SIG-M5 treated with dmso at 0.1 percent for 504 hours (cell line): ENCODE results near the gene ENTR1.

Experiments used
- DNase-seq: peaks from one replicate; lab custom pipeline; 2025; ENCODE audit not compliant: unreplicated experiment; lab: John Stamatoyannopoulos, UW

ENTR1 gene

GRCh38 chr9:136399176-136400037 is 11.0 kb downstream of the ENTR1 start:
- no peak for DNase-seq

DNA sequence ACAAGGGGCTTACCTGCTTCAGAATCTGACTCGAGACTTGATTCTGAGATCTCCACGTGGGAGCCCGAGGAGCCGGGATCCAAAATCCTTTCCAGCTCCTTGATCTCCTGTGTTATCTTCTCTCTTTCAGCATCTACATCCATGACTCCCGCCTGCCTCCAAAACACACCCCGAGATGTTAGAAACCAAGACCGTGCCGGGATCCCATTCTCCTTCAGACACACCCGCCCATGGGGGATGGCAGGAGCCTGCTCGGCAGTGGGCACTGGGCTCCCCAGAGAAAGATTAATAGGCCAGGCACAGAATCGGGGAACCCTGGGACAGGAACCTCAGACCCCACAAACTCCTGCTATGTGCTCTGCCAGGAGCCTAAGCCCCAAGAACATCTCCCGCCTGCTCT is 12.1 kb downstream of the ENTR1 start:
- DNase-seq: no peak

DNA sequence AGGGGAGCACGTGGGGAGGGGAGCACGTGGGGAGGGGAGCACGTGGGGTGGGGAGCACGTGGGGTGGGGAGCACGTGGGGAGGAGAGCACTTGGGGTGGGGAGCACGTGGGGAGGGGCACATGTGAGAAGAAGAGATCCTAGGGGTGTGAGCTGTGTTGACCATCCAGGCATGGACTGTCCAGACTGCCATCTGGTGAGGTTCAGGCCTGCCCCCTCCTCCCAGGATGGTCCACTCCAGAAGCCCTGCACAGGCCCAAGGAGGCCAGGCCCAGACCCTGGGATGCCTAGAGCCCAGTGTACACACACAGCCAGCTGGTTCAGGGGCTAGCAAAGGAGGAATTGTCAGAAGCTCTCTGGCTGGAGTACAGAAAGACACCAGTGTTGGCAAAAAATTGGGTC is 12.8 kb downstream of the ENTR1 start:
- no peak for DNase-seq

- no peak for DNase-seq
These were observed 14.2 kb downstream of the ENTR1 start for GRCh38 chr9:136396219-136396515.

- DNase-seq: no peak
These were observed 14.8 kb downstream of the ENTR1 start for GRCh38 chr9:136395345-136396218.

- no peak for DNase-seq
These were observed 15.4 kb downstream of the ENTR1 start for GRCh38 chr9:136395020-136395340.

GRCh38 chr9:136394312-136395019 is 15.9 kb downstream of the ENTR1 start:
- no peak for DNase-seq

DNA sequence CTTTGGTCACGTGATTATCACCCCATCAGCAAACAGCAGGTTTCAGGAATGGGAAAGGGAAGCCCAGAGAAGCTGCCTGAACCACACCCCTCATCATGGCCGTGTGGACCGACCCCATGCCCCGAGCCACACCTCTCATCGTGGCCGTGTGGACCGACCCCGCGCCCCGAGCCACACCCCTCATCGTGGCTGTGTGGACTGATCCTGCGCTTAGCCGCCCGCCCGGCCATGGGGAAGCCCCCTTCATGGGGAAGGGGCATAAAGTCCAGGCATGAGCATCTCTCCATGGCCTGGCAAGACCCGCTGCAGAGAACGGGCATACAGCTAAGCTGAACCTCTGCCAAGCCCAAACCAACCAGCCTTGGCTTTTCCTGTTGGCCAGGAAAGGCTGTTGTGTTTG is 16.9 kb downstream of the ENTR1 start:
- no peak for DNase-seq

DNA sequence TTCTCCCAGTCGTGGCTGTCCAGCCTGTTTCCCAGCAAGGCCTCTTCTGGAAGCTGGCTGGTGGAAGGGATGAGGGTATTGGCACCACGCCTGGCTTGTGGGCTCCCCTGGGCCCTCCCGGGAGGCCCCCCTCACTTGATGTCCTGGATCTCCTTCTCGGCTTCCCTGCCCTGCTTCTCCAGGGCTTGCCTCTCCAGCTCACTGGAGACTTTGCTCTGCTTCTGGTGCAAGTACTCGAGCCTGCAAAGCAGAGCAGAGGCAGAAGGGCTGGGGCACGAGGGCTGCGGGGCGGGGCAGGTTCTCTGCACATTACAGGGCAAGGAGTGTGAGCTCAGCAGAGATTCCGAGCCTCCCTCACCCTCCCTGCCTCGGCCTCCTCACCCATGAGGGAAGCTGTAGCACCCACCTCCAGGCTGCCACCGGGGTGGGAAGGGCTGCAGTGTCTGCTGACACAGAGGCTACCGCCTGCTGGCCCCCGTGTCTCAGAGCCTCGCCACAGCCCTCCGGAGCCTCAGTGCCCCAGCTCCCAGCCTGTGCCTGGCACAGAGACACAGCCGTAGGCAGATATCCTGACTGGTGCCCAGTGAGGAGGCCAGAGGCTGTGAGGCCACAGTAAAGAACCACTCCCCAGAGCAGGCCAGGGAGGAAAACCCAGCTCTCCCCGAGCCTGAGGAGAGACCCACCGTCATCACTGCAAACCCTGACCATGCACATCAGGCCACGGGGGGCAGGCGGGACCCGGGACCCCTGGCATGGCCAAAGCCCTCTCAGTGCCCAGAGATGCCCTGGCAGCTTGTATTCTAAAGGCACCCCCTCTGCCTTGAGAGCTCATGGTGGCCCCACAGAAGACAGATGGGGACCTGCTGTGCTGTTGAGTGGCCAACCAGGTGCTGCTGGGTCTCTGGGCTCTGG is 17.6 kb downstream of the ENTR1 start:
- DNase-seq: no peak

- no peak for DNase-seq
These were observed 18.5 kb downstream of the ENTR1 start for GRCh38 chr9:136391737-136392537.

GRCh38 chr9:136389396-136389795 is 21.0 kb downstream of the ENTR1 start:
- no peak for DNase-seq

DNA sequence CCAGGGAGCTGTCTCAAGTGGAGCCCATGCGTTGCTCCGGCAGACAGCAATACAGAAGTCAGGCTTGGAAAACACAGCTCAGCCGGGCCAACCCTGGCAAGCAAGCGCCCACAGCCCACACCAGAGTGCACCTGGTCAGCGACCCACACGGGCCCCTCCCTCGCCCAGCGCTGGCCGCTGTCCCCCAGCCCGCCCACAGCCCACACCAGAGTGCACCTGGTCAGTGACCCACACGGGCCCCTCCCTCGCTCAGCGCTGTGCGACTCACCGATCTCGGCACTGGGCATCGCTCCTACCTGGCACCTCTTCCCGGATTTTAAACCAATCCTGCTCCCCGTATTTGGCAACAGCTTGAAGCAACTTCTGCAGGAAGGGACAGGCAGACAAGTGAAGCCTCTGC is 23.2 kb downstream of the ENTR1 start:
- DNase-seq: no peak

DNA sequence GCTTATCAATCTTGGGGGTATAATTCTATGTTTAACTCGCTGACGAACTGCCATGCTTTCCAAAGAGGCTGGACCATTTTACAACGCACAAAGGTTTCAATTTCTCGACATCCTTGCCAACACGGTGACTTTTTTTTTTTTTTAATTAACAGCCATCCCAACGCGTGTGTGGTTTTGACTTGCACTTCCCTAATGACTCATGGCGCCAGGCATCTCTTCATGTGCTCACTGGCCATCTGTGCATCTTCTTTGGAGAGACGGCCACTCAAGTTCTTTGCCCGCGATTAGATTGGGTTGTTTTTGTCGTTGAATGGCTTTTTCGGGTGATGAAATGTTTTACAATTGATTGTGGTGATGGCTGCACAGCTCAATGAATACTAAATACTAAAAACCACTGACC is 24.4 kb downstream of the ENTR1 start:
- DNase-seq: no peak

- DNase-seq: no peak
These were observed 25.4 kb downstream of the ENTR1 start for GRCh38 chr9:136385015-136385414.

- no peak for DNase-seq
These were observed 27.0 kb downstream of the ENTR1 start for GRCh38 chr9:136383436-136383835.

DNA sequence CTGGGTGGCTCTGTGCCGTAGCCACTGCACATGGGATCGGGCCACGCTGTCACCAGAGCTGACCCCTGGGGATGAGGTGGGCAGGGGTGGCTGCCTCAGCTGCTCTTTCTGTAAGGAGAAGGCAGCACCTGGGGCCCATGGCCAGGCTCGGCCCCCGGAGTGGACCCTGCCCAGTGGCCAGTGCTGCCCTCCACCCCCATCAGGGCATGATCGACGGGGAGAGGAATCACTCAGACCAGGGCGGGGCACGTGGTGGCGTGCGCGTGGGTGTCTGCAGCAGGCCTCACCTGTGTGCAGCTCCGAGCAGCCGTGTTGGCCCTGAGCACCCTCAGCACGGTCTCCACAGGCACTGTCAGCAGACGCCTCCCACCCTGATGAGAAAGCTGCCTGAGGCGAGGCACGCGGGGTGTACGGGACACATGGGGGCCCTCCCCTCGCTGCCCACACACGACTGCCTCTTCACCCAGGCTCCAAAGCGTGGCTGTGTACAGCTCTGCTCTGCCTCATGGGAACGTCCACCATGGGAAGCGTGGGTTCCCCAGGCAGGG is 28.4 kb downstream of the ENTR1 start:
- DNase-seq: no peak

DNA sequence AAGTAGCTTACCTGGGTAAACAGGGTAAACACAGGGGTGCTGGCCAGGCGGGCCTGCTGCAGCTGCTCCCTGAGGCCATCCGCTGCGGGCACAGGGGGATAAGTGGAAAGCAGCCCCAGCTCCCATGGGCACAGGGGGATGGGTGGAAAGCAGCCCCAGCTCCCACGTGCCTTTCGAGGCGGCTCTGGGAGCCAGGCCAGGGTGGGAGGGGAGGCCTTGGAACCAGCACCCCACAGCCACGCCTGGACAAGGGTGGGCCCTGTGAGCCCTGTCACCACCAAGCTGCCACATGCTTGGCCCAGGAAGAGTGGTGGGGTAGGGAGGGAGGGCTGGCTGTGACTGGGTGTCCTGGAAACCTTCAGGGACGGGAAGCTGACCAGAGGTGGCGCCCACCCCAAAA is 29.1 kb downstream of the ENTR1 start:
- no peak for DNase-seq

DNA sequence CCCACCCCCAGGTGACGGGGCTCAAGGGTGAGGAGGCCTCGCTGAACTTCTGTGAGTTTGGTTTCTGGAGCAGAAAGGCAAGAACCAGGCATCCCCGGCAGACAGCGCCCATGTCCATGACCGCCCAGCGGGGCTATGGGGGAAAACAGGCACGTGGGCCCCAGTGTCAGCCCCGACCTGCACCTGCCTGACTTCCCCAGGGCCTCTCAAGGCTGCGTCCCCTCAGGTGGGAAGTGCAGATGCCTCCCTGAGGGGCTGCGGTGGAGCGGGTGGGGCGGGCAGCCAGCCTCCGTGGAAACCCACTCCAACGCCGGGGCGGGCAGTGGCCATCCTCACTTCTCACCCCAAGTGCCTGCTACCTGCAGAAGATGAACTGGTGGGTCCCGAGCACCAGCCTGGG is 30.0 kb downstream of the ENTR1 start:
- DNase-seq: no peak

DNA sequence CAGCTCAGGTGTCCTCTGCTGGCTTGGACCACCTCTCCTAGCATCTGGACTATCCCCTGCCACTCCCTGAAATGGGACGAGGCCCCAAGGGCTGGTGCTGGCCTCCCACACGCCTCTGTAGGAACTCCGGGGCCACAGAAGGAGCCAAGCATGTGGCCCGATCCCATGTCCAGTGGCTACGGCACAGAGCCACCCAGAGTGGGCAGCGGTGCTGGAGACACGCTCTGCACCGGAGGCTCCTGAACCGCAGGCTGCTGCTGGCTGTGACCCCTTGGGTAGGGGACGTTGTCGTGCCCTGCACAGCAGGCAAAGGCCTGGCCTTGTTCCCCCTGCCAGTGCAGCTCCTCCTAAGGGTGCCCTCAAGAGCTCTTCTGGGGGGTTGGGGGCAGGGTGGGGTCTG is 30.5 kb downstream of the ENTR1 start:
- no peak for DNase-seq

GRCh38 chr9:136379401-136379800 is 31.0 kb downstream of the ENTR1 start:
- DNase-seq: no peak
